GM19023 (cell line): ENCODE results near the gene GLG1.
"Not testable (repeated sequence)": the region's sequence is repeated elsewhere in the genome, so short reads cannot be mapped to it uniquely, and the experiment has no call there.

Experiments used
- ATAC-seq: cut with Tn5 transposase; IDR thresholded peaks from one replicate; pipeline ENCODE4 v1.9.1; 2021; ENCODE audit warnings: mild to moderate bottlenecking, moderate library complexity; ENCODE audit not compliant: unreplicated experiment

GLG1 gene

DNA sequence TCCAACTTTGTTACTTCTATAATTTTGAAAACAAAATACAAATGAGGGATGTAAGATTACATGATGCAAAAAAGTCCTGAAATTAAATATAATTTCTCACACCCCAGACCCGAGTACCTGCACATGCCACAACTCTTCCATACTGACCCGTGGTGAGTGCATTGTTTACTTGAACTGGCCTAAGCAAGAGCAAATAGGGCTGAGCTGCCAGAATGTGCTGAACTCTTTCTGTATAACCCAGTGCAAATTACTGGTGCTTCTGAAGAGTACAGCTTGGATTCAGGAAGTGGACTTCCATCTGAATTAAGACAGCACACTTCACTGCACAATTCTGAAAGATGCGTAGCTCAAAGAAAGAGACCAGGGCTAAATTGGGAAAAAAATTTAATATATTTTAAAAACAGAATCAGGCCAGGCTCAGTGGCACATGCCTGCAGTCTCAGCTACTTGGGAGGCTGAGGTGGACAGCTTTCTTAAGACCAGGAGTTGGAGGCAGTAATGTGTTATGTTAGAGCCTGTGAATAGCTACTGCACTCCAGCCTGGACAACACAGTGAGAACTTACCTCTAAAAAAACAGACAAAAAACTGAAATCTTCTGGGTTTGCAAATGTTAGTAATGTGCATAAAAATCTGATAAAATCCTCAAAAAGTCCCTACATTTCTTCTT, 63.9 kb downstream of the GLG1 start:
- ATAC-seq = not testable (repeated sequence)

DNA sequence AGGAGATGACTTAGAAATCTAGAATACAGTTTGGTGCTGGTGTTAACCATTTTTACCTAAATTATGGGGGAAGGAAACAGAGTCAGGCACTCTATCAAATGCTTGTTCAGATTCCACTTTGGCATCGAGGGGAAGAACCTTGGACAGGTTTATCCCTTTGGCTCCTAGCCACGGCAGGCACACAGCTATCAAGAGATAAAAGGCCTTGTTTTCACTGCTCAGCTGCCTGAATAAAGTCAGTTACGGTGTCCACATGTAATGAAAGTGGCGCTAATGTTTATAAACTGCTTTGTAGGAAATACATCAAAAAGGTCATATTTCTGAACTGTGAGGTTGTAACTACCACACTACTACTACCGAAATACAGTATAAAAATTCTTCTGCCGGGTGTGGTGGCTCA, 66.3 kb downstream of the GLG1 start:
- ATAC-seq = not testable (repeated sequence)

DNA sequence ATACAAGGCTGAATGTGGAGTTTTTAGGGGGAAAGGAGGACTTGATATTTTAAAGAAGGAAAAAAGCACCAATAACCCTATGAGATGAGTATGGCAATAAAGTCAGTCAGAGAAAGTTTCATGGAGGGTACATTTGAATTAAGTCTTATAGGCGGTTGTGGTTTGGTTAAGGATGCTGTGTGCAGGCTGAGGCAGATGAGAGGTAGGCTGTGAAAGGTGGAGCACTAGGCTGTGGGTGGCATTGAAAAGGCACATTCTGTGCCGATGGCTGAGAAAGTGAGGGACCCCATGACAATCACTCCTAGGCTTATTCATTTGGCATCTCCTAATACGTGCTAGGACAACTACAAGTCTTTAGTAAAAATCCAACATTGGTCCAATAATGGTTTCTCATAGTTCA, 68.1 kb downstream of the GLG1 start:
- not testable (repeated sequence) for ATAC-seq

DNA sequence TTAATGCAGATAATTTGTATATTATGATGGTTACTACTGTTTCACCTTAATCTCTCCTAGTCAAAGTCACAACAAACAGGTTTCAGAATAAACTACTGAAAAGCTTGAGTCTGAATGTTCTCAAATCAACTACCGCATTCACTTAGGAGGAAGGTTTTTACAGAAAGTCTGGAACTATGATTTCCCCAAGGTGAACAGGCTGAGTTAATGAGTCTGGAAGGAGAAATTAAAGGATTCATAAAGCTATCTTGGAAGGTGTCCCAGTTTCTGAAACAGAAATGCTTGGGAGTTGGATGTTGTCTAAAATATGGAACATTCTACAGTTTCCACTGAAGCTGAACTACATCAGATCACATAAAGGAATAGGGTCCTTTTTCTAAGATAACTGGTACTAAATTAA, 69.2 kb downstream of the GLG1 start:
- not testable (repeated sequence) for ATAC-seq

DNA sequence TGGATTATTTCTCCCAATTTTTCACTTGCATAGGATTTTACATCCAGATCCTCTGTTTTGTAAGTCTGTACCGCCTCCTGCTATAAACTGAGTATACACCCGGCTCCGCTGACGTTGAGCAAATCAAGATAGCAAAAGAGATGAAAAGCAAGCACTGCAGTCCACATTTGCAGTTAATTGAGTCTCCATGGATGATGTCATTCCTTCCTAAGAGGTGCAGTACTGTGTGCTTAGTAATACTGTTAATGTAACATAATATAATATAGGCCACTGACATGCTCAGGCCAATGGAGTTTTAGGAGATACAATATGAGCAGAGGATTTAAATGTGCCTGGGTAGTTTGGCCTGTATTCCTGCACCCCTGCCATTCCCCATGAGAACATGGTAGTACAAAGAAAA, 72.3 kb downstream of the GLG1 start:
- not testable (repeated sequence) for ATAC-seq

DNA sequence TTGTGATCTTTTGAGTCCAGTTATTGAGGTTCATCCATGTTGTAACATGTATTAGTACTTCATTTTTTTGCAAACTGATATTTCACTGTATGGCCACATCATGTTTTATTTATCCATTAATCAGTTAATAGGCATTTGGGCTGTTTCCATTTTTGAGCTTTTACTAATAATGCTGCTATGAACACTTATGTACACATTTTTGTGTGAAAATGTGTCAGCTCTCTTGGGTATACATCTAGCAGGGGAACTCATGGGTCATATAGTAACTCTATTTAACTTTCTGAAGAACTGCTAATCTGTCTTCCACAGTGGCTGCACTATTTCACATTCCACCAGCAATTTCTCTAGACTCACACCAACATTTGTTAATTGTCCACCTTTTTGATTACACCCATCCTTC, 82.0 kb downstream of the GLG1 start:
- no peak for ATAC-seq

DNA sequence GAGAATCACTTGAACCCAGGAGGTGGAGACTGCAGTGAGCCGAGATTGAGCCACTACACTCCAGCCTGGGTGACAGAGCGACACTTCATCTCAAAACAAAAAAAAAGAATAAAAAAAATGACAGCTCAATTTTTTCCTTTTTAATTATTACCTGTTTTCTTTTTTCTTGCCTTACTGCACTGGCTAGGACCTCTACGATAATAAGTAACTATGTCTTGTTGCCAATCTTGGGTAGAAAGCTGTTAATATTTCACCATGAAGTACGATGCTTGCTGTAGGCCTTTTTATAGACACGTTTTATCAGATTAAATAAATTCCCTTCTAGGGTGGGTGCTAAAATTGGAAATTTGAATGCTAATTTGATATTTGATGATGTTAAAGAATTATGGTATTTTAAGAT, 82.8 kb downstream of the GLG1 start:
- no peak for ATAC-seq

DNA sequence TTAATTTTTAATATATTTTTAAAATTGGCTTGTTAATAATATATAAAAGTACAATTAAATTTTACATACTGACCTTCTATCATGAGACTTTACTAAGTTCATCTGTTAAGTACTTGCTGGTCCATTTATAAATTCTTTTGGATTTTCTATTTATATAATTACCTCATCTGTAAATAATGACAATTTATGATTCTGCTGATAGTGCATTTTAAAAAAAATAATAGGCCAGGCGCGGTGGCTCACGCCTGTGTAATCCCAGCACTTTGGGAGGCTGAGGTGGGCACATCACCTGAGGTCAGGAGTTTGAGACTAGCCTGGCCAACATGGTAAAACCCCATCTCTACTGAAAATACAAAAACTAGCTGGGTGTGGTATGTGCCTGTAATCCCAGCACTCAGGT, 83.2 kb downstream of the GLG1 start:
- ATAC-seq = not testable (repeated sequence)

DNA sequence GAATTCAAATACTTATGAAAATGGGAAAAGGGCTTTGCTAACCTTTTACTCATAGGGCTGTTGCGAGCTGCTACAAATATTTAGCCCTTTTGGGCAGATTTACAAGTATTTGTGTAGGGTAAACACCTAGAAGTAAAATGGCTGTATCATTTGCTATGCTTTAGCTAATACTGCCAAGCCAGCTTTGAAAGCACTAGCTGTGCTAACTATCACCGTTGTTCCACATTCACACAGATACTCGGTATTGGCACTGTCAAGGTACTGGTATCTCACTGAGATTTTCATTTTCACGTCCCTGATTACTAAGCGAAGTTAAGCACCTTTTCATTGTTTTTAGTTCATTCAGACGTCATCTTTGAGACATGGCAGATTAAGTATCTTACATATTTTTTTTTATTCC, 84.8 kb downstream of the GLG1 start:
- ATAC-seq = no peak

DNA sequence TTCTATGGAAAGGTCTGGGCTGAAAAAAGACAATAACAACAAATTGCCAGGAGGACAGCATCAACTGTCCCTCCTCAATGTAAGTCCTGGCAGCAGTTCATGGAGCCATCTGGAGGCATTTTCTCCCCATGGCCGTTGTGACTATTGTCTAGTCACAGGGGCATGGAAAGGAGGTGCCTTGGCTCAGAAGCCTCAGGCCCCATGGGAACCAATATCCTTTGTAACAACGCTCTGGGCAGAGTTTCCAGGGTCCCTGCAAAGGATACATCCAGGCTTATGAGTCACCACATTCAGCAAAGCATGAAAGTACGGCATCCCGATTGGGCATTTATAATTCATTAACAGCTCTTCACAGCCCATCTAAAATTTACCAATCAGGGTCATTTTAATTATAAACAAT, 85.2 kb downstream of the GLG1 start:
- no peak for ATAC-seq

DNA sequence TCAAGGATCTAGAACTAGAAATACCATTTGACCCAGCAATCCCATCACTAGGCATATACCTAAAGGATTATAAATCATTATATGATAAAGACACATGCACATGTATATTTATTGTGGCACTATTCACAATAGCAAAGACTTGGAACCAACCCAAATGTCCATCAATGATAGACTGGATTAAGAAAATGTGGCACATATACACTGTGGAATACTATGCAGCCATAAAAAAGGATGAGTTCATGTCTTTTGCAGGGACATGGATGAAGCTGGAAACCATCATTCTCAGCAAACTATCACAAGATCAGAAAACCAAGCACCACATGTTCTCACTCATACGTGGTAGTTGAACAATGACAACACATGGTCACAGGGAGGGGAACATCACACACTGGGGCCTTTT, 88.0 kb downstream of the GLG1 start:
- ATAC-seq = not testable (repeated sequence)

DNA sequence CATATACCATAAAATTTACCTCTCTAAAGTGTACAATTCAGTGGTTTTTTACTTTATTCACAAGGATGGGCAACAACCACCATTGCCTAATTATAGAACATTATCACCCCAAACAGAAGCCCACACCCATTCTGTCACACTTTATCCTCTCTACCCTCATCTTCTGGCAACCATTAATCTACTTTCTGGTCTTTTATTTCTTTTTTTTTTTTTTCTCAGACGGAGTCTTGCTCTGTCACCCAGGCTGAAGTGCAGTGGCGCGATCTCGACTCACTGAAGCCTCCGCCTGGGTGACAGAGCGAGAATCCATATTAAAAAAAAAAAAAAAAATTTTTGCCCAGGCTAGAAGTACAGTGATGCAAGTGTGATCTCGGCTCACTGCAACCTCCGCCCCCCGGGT, 95.0 kb downstream of the GLG1 start:
- ATAC-seq = no peak

DNA sequence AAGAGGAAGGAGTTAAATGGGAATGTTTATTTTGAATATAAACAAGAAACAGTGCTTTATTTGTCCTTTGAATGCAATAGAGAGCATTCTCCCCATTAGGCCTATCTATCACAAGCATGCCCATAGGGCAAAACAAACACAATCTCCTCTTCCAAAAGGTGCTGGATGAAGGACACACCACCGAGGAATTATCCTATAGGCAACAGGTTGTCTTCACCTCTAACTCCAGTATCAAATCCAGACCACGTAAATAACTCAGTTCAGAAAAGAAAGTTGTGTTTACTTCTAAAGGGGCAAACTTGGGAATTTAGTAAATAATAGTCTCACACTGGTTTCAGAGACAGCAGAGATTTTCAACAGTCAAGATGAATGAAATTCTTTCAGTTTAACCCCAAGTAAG, 101.9 kb downstream of the GLG1 start:
- ATAC-seq = no peak

DNA sequence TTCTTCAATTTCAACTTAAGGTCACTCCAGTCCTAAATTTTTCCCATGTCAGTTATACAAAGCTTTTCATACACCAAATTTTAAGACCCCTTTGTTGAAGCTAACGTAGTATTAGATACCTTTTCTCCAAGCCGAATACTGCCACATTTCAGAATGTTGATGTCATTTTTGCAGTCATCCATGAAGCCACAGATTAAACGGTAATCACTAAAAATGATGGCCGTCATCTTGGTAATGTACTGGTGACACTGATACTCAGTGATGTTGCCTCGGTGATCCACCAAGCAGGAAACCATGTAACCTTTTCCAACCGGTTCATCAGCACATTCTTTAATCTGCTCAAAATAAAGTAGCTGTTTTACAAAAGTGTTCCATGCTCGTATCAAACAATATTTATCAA, 103.5 kb downstream of the GLG1 start:
- no peak for ATAC-seq

DNA sequence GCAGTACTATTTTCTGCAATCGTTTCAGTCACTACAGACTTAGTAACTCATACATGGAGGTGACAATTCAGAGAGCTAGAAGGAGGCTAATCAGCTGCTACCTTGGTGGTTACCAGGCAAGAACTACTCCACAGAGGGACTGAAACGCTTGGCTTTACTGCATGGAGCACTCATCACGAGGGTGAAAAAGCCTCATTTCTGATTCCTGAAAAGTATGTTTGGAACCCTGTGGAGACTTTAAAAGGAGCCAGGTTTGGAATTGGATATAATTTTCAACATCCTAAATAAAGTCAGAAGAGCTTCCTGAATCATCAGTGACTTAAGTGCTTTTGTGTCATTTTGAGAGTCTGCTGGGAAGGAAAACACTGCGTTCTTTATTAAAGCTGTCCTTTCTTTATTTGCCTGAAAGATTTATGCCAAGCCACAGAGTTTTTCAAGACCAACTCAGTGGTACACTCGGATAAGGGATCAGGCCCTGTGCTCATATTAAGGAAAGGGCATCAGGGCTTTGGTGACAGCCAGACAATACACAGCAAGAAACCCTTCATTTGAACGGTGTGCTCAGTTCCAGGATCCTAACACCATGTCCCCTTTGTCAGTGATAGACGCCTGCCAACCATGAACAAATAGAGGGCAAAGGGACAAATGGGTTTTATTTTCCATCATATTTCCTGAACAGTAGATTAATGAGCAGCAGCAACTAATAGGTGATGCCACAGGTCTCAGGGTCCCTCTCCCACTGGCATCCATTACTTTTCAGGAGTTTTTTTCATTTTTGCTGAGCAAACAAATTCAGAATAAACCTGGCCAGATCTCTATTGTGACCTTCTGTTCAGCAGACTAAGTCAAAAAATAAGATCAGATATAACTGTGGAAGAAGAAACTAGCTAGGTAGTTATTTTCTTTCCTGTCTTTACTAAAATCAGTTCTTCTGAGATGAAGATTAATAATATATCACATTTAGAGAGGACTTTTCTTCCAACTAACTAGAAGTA, 105.1 kb downstream of the GLG1 start:
- no peak for ATAC-seq

DNA sequence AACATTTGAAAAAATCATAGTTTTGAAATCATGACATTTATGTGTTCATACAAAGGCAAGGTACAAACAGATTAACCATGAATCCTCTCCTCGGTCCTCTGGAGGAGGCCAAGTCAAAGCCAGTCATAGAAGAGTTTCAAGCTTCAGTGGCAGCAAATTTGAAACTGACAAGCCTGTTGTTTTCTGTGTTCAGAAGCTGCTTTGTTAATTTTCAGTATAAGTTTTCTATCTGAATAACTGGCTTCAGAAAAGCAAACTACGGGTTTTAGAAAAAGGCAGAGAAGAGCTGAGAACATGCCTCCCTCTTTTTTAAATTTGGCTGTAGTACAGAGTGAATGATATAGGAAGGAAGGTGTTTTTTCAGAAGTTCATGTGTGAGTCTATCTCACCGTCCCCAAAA, 106.0 kb downstream of the GLG1 start:
- ATAC-seq = no peak

DNA sequence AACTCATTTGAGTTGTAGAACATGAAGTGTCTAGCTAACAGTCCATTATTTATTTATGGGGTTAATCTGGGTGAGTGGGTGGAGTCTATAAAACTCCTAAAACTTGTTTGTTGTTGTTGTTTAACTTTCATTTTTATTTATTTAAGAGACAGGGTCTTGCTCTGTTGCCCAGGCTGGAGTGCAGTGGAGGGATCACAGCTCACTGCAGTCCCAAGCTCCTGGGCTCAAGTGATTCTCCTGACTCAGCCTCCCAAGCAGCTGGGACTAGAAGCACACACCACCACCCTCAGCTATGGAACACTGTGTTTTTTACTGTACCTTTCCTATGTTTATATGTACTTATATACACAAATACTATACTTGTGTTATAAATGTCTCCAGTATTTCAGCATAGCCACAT, 107.8 kb downstream of the GLG1 start:
- no peak for ATAC-seq

DNA sequence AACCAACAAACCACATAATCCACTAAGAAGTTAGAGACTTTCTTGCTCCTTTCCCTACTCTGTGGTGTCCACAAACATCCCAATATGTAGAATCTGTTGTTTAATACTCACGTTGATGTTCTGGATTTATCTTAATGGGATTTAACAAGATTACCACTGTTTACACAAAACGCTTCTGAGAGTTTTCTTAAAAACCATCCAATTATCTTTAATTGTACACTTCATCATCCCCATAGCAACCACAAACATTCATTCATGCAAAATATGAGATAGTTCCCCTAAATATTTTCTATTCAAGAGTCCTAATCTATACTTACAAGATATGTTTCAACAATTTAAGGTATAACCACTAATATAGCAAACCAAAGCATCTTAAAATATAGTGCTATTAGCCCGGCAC, 109.2 kb downstream of the GLG1 start:
- ATAC-seq = no peak

DNA sequence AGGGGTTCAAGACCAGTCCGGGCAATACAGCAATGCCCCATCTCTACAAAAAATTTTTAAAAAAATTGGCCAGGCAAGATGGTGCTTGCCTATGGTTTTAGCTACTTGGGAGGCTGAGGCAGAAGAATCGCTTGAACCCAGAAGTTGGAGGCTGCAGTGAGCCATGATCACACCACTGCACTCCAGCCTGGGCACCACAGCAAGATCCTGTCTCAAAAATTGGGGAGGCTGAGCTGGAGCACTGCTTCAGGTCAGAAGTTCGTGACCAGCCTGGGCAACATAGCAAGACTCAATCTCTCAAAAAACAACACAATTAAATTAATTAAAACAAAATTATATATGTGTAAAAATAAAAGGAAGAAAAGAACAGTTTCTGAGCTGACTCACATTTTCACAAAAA, 110.9 kb downstream of the GLG1 start:
- ATAC-seq = no peak

DNA sequence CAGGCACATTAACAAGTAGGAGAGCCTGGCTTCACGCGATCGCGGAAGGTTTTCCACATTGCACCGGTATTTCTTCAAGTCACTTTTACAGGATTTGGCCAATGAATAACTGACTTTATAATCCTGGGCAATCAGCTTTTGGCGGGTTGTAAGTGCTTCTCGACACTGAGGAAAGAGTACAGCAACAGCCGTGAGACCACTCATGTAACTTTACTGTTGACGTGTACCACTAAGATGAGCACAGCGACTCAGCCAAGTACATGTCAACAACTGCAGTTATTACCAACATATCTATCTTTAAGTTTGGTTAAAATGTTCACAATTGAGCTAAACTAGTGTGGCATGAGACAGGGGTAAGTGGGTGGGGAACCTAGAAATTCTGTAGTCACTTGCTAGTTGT, 113.9 kb downstream of the GLG1 start:
- ATAC-seq = no peak

DNA sequence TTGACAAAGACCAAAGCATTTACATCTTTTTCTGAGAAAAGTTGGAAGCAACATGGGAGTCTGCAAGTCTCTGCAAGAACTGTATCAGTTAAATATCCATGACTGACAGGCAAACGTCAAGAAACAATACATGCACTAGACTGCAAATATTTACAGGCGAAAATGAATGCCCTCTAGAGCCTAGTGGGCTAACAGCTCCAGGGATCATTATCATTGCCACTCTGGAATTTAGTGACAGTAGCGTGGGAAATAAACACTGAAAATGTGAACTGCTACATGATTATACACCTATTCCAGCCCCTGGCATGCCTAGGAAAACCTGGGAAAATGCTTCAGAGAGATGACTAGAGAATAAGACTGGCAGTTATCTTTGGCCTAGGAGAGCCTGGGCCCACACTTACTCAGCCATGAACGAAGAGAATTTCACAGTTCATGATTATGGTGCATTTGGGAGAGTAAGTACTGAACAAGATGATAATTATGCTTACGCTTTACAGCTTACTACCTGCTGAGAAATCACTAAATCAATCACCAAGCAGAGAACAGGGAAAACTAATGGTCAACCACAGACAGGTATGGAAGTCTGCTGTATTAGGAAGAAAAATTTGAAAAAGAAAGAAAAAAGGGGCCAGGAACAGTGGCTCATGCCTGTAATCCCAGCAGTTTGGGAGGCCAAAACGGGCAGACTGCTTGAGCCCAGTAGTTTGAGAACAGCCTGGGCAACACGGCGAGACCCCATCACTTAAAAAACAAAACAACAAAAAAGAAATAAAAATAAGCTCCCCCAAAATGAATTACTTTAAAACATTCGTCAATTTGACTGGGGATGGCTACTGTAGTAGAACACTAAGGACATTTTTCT, 119.0 kb downstream of the GLG1 start:
- ATAC-seq = no peak
